HepG2 (cell line): ENCODE measurements around the gene ZNF581. TPM values are rescaled to one million over a fixed set of nuclear protein-coding genes. Genes with fewer than 3 reads are reported as not detected.
A peak's percentile ranks its signal among the peaks of the same experiment; 100 is the strongest.

Source experiments
- ASH2L ChIP-seq: fragments of 300-600, 200-600 bp; sonication (generic); IDR thresholded peaks from 2 replicates; pipeline ENCODE4 v1.7.0; 2017; ENCODE audit warnings: low read depth, mild to moderate bottlenecking, moderate library complexity, mixed read lengths, low read length; ENCODE audit not compliant: insufficient read length
- BCL3 ChIP-seq: sonication (generic); formaldehyde crosslinking; IDR thresholded peaks from 2 replicates; pipeline ENCODE4 v1.5.1; 2020; ENCODE audit warnings: mild to moderate bottlenecking, missing genetic modification reagents, moderate library complexity
- BRCA1 ChIP-seq: sonication (generic); formaldehyde crosslinking; IDR thresholded peaks from 2 replicates; pipeline ENCODE4 v1.4.0; 2020; ENCODE audit warnings: missing genetic modification reagents
- CAMTA2 ChIP-seq: sonication (generic); formaldehyde crosslinking; IDR thresholded peaks from 2 replicates; pipeline ENCODE4 v1.4.0; 2020; ENCODE audit warnings: mild to moderate bottlenecking, missing genetic modification reagents, borderline replicate concordance
- ELF4 ChIP-seq: sonication (generic); formaldehyde crosslinking; IDR thresholded peaks from 2 replicates; pipeline ENCODE4 v1.5.0; 2020; ENCODE audit warnings: missing genetic modification reagents, mild to moderate bottlenecking, moderate library complexity, borderline replicate concordance
- GMEB1 ChIP-seq: sonication (generic); formaldehyde crosslinking; IDR thresholded peaks from 2 replicates; pipeline ENCODE4 v1.5.1; 2020; ENCODE audit warnings: missing genetic modification reagents, mild to moderate bottlenecking, borderline replicate concordance
- HNRNPK ChIP-seq: fragments of 200-400 bp; formaldehyde crosslinking; IDR thresholded peaks from 2 replicates; pipeline ENCODE4 v1.6.1; 2018; ENCODE audit warnings: low read length, low read depth, moderate library complexity, mild to moderate bottlenecking; ENCODE audit not compliant: poor library complexity, severe bottlenecking
- JARID2 ChIP-seq: sonication (generic); formaldehyde crosslinking; IDR thresholded peaks from 2 replicates; pipeline ENCODE4 v1.8.1; 2023; ENCODE audit warnings: missing genetic modification reagents, inconsistent platforms; ENCODE audit not compliant: insufficient replicate concordance
- KAT8 ChIP-seq: IDR thresholded peaks from 2 replicates; pipeline ENCODE4 v1.6.1; 2016; ENCODE audit warnings: missing genetic modification reagents, missing compliant biosample characterization
- KMT2B ChIP-seq: IDR thresholded peaks from 2 replicates; pipeline ENCODE4 v1.6.1; 2016; ENCODE audit warnings: missing genetic modification reagents, missing compliant biosample characterization
- MYPOP ChIP-seq: sonication (generic); formaldehyde crosslinking; IDR thresholded peaks from 2 replicates; pipeline ENCODE4 v1.8.1; 2023; ENCODE audit warnings: mild to moderate bottlenecking, moderate library complexity, missing genetic modification reagents
- PRDM4 ChIP-seq: sonication (generic); formaldehyde crosslinking; IDR thresholded peaks from 2 replicates; pipeline ENCODE4 v1.9.0; 2021; ENCODE audit warnings: missing genetic modification reagents, borderline replicate concordance
- RAD21 ChIP-seq: fragments of 450-650 bp; formaldehyde crosslinking; IDR thresholded peaks from 2 replicates; pipeline ENCODE4 v1.5.0; 2020; ENCODE audit warnings: mild to moderate bottlenecking
- RFXAP ChIP-seq: sonication (generic); formaldehyde crosslinking; IDR thresholded peaks from 2 replicates; pipeline ENCODE4 v1.4.0; 2020; ENCODE audit warnings: missing genetic modification reagents, borderline replicate concordance
- THAP11 ChIP-seq: IDR thresholded peaks from 2 replicates; pipeline ENCODE4 v1.6.1; 2016; ENCODE audit warnings: missing biosample characterization, missing genetic modification reagents
- U2AF1 ChIP-seq: fragments of 200-400 bp; formaldehyde crosslinking; optimal IDR thresholded peaks from 2 replicates; pipeline ENCODE3; 2017; ENCODE audit warnings: mild to moderate bottlenecking, low read depth, low read length
- YEATS4 ChIP-seq: sonication (generic); formaldehyde crosslinking; IDR thresholded peaks from 2 replicates; pipeline ENCODE4 v1.4.0; 2020; ENCODE audit warnings: missing genetic modification reagents, borderline replicate concordance
- ZFP90 ChIP-seq: sonication (generic); formaldehyde crosslinking; IDR thresholded peaks from 2 replicates; pipeline ENCODE4 v1.8.0; 2022; ENCODE audit warnings: missing genetic modification reagents, mild to moderate bottlenecking, inconsistent platforms, borderline replicate concordance
- ZNF337 ChIP-seq: sonication (generic); formaldehyde crosslinking; IDR thresholded peaks from 2 replicates; pipeline ENCODE4 v1.5.1; 2020; ENCODE audit warnings: missing genetic modification reagents, low read depth, mild to moderate bottlenecking, borderline replicate concordance
- ZNF430 ChIP-seq: sonication (generic); formaldehyde crosslinking; IDR thresholded peaks from 2 replicates; pipeline ENCODE4 v1.9.0; 2021; ENCODE audit warnings: mild to moderate bottlenecking, missing genetic modification reagents
- ZNF501 ChIP-seq: sonication (generic); formaldehyde crosslinking; IDR thresholded peaks from 2 replicates; pipeline ENCODE4 v1.5.1; 2020; ENCODE audit warnings: mild to moderate bottlenecking, moderate library complexity, missing genetic modification reagents
- ZNF557 ChIP-seq: sonication (generic); formaldehyde crosslinking; IDR thresholded peaks from 2 replicates; pipeline ENCODE4 v1.4.0; 2020; ENCODE audit warnings: missing genetic modification reagents
- ZNF720 ChIP-seq: sonication (generic); formaldehyde crosslinking; IDR thresholded peaks from 2 replicates; pipeline ENCODE4 v1.4.0; 2020; ENCODE audit warnings: missing genetic modification reagents
- ZNF75D ChIP-seq: sonication (generic); formaldehyde crosslinking; IDR thresholded peaks from 2 replicates; pipeline ENCODE4 v1.8.1; 2023; ENCODE audit warnings: missing genetic modification reagents, mild to moderate bottlenecking, borderline replicate concordance
- ZNF780A ChIP-seq: sonication (generic); formaldehyde crosslinking; IDR thresholded peaks from 2 replicates; pipeline ENCODE4 v1.8.0; 2022; ENCODE audit warnings: mild to moderate bottlenecking, missing genetic modification reagents, moderate library complexity
- polyA plus RNA-seq, 8 experiments: library from polyadenylated mRNA; depleted of rRNA in 3 of 8; stranded (reverse) in 7 of 8; unstranded in 1 of 8; fragments of >200 nt; fragmentation: Illumina TruSeq in 4 of 8; extraction: Trizol in 4 of 8; gene quantifications; 2 replicates each; pipeline versions ENCODE4 v1.2.1 to v1.2.3, GENCODE V29; 2011 to 2016; ENCODE audit warnings: low read depth in 4 of 8, missing spikeins in 1 of 8, mixed read lengths in 1 of 8; ENCODE audit not compliant: insufficient read depth in 1 of 8
- total RNA-seq, 5 experiments: library from RNA; depleted of rRNA; stranded (reverse); fragments of >200 nt; fragmentation: Illumina TruSeq; extraction: Trizol; gene quantifications; 2 replicates each; pipeline ENCODE4 v1.2.3, GENCODE V29; 2016; ENCODE audit warnings: low read depth in 1 of 5

Gene ZNF581
- total and polyA plus RNA-seq, 2 of the 13 experiments (the other 11 are each of a cell fraction or from before 2014, with no cell fraction given), result 19.6 to 49.5 TPM

- TF ChIP-seq ZNF720 (CRISPR knock-in tag) (no peak), ZFP90 (peak; percentile 15; the same call in 1 of the 2 replicates), ZNF501 (CRISPR knock-in tag) (peak; percentile 87), ZNF557 (CRISPR knock-in tag) (no peak), BRCA1 (no peak), CAMTA2 (CRISPR knock-in tag) (no peak), GMEB1 (no peak), BCL3 (CRISPR knock-in tag) (no peak), ELF4 (no peak), RFXAP (CRISPR knock-in tag) (no peak; the same call in 1 of the 2 replicates), ZNF75D (CRISPR knock-in tag) (peak; percentile 24; the same call in 1 of the 2 replicates), PRDM4 (CRISPR knock-in tag) (no peak), ZNF430 (CRISPR knock-in tag) (0 out of 2 replicates have a peak, but pooled peaks have one; percentile 1), KAT8 (CRISPR knock-in tag) (peak; percentile 25; the same call in 1 of the 2 replicates), ZNF337 (CRISPR knock-in tag) (no peak), HNRNPK (no peak), MYPOP (CRISPR knock-in tag) (no peak), THAP11 (CRISPR knock-in tag) (no peak), RAD21 (CRISPR knock-in tag) (no peak), ASH2L (peak; percentile 58), ZNF780A (CRISPR knock-in tag) (0 out of 2 replicates have a peak, but pooled peaks have one; percentile 4), YEATS4 (CRISPR knock-in tag) (0 out of 2 replicates have a peak, but pooled peaks have one; percentile 11), U2AF1 (peak; percentile 0), JARID2 (no peak), KMT2B (CRISPR knock-in tag) (no peak)
Measured at GRCh38 chr19:55655648-55656040, 12.2 kb downstream of the ZNF581 start (continued).
